ENCODE measurements around the gene ATP5F1B. TPM values are rescaled to one million over a fixed set of nuclear protein-coding genes. Genes with fewer than 3 reads are reported as not detected.

ATP5F1B gene
- polyA plus RNA-seq, 1 donor from 2014 or later, result 559 TPM

DNA sequence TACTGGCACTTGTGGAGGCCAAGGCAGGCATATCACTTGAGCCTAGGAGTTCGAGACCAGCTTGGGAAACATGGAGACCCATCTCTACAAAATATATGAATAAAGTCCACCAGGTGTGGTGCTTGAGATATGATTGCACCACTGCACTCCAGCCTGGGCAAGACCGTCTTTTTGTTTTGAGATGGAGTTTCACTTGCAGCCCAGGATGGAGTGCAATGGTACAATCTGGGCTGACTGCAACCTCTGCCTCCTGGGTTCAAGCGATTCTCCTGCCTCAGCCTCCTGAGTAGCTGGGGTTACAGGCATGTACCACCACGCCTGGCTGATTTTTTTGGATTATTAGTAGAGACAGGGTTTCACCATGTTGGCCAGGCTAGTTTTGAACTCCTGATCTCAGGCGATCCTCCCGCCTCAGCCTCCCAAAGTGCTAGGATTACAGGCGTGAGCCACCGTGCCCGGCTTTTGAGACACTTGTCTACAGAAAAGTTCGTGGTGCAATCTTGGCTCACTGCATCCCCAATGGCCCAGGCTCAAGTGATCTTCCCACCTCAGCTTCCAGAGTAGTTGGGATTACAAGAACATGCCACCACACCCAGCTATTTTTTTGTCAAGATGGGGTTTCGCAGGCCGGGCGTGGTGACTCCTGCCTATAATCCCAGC, 16.3 kb upstream of the ATP5F1B start:
- H3K79me2 ChIP-seq (replicated peaks; ENCODE audit: insufficient read depth, low read length), result no peaks in the 10 kb centered on the region
- H3F3A ChIP-seq (ENCODE audit: insufficient read depth, low read length, poor library complexity, severe bottlenecking), result no peaks in the 10 kb centered on the region
- no peak overlapping the region for H3K27ac ChIP-seq (ENCODE audit: low read length)
- no peak overlapping the region for H3K4me3 ChIP-seq (ENCODE audit: low read length)
- no peak overlapping the region for H3K9ac ChIP-seq (ENCODE audit: low read length)
- H3K27me3 ChIP-seq (ENCODE audit: insufficient read depth, low read depth, low read length), result no peaks in the 10 kb centered on the region
- H3K4me2 ChIP-seq (ENCODE audit: low read length), result no peak overlapping the region
- no peaks in the 10 kb centered on the region for H3K9me3 ChIP-seq (ENCODE audit: low read length)
- H3K36me3 ChIP-seq (ENCODE audit: insufficient read depth, low read length), result no peaks in the 10 kb centered on the region
- no peaks in the 10 kb centered on the region for H3K9me2 ChIP-seq (ENCODE audit: insufficient read depth, low read length)
- H2AFZ ChIP-seq (ENCODE audit: low read depth, low read length), result no peak overlapping the region
- TF ChIP-seq EZH2 (IDR thresholded peaks at IDR 0.05; ENCODE audit: borderline replicate concordance, insufficient read depth, low read length, poor library complexity, severe bottlenecking) (no peak), EP300 (conservative IDR thresholded peaks at IDR 0.05; ENCODE audit: poor library complexity, severe bottlenecking) (no peak), POLR2AphosphoS5 (IDR thresholded peaks at IDR 0.05) (no peak), MXI1 (conservative IDR thresholded peaks at IDR 0.05; ENCODE audit: poor library complexity, severe bottlenecking) (no peak), TAF1 (IDR thresholded peaks at IDR 0.05; ENCODE audit: low read depth) (no peak), REST (IDR thresholded peaks at IDR 0.05; ENCODE audit: borderline replicate concordance) (no peak), RAD21 (conservative IDR thresholded peaks at IDR 0.05) (no peak), SMC3 (conservative IDR thresholded peaks at IDR 0.05; ENCODE audit: poor library complexity) (no peak)
- TF ChIP-seq, protein P1, sequence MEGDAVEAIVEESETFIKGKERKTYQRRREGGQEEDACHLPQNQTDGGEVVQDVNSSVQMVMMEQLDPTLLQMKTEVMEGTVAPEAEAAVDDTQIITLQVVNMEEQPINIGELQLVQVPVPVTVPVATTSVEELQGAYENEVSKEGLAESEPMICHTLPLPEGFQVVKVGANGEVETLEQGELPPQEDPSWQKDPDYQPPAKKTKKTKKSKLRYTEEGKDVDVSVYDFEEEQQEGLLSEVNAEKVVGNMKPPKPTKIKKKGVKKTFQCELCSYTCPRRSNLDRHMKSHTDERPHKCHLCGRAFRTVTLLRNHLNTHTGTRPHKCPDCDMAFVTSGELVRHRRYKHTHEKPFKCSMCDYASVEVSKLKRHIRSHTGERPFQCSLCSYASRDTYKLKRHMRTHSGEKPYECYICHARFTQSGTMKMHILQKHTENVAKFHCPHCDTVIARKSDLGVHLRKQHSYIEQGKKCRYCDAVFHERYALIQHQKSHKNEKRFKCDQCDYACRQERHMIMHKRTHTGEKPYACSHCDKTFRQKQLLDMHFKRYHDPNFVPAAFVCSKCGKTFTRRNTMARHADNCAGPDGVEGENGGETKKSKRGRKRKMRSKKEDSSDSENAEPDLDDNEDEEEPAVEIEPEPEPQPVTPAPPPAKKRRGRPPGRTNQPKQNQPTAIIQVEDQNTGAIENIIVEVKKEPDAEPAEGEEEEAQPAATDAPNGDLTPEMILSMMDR (IDR thresholded peaks at IDR 0.05; ENCODE audit: poor library complexity, severe bottlenecking), result no peak
- H4K20me1 ChIP-seq (ENCODE audit: insufficient read depth), result no peaks in the 10 kb centered on the region

DNA sequence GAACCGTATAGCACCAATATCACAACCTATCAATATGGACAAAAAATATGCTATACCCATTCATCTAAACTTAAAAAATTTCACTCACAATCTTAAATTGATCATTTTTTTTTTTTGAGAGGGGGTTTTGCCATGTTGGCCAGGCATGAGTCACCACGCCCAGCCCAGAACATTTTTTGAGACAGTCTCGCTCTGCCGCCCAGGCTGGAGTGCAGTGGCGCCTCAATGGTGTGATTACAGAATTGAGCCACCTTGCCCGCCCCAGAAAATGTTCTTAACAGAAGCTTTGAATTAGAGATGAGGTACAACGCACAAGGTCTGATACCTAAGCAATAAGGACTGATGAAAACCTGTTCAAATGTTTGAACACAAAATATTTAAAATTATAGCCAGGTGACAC, 15.8 kb upstream of the ATP5F1B start:
- no peaks in the 10 kb centered on the region for H3K36me3 ChIP-seq (ENCODE audit: insufficient read depth, low read length)
- H3F3A ChIP-seq (ENCODE audit: insufficient read depth, low read length, poor library complexity, severe bottlenecking), result no peaks in the 10 kb centered on the region
- H3K27me3 ChIP-seq (ENCODE audit: insufficient read depth, low read depth, low read length), result no peaks in the 10 kb centered on the region
- H3K4me3 ChIP-seq (ENCODE audit: low read length), result no peak overlapping the region
- no peaks in the 10 kb centered on the region for H3K9me3 ChIP-seq (ENCODE audit: low read length)
- H4K20me1 ChIP-seq (ENCODE audit: insufficient read depth), result no peaks in the 10 kb centered on the region
- H3K4me2 ChIP-seq (ENCODE audit: low read length), result no peak overlapping the region
- no peak overlapping the region for H2AFZ ChIP-seq (ENCODE audit: low read depth, low read length)
- no peaks in the 10 kb centered on the region for H3K79me2 ChIP-seq (replicated peaks; ENCODE audit: insufficient read depth, low read length)
- no peak overlapping the region for H3K9ac ChIP-seq (ENCODE audit: low read length)
- H3K27ac ChIP-seq (ENCODE audit: low read length), result no peak overlapping the region
- H3K9me2 ChIP-seq (ENCODE audit: insufficient read depth, low read length), result no peaks in the 10 kb centered on the region
- TF ChIP-seq RAD21 (conservative IDR thresholded peaks at IDR 0.05) (no peak), POLR2AphosphoS5 (IDR thresholded peaks at IDR 0.05) (no peak), EP300 (conservative IDR thresholded peaks at IDR 0.05; ENCODE audit: poor library complexity, severe bottlenecking) (no peak), REST (IDR thresholded peaks at IDR 0.05; ENCODE audit: borderline replicate concordance) (no peak), TAF1 (IDR thresholded peaks at IDR 0.05; ENCODE audit: low read depth) (no peak), MXI1 (conservative IDR thresholded peaks at IDR 0.05; ENCODE audit: poor library complexity, severe bottlenecking) (no peak), EZH2 (IDR thresholded peaks at IDR 0.05; ENCODE audit: borderline replicate concordance, insufficient read depth, low read length, poor library complexity, severe bottlenecking) (no peak), SMC3 (conservative IDR thresholded peaks at IDR 0.05; ENCODE audit: poor library complexity) (no peak)
- TF ChIP-seq, protein P1 (IDR thresholded peaks at IDR 0.05; ENCODE audit: poor library complexity, severe bottlenecking), result no peak
